ELR (cell line): ENCODE measurements around the gene ZNF776.
"Not testable (repeated sequence)": the region's sequence is repeated elsewhere in the genome, so short reads cannot be mapped to it uniquely, and the experiment has no call there.

Experiments used
- DNase-seq: peaks from one replicate; pipeline ENCODE4 v3.0.0-alpha.2; 2015; ENCODE audit warnings: low read depth

ZNF776 gene

GRCh38 chr19:57778336-57778735 lies 31.7 kb downstream of the ZNF776 start:
- DNase-seq: no peak

- no peak for DNase-seq
These were observed 32.7 kb downstream of the ZNF776 start for GRCh38 chr19:57779220-57779845.

GRCh38 chr19:57786286-57786685 lies 39.7 kb downstream of the ZNF776 start:
- no peak for DNase-seq

- DNase-seq: no peak
These were observed 40.3 kb downstream of the ZNF776 start for GRCh38 chr19:57786906-57787305.

GRCh38 chr19:57788114-57788692 lies 41.6 kb downstream of the ZNF776 start:
- no peak for DNase-seq

GRCh38 chr19:57789288-57789687 lies 42.7 kb downstream of the ZNF776 start:
- DNase-seq: no peak

GRCh38 chr19:57796580-57796979 lies 50.0 kb downstream of the ZNF776 start:
- not testable (repeated sequence) for DNase-seq

GRCh38 chr19:57800696-57801095 lies 54.1 kb downstream of the ZNF776 start:
- no peak for DNase-seq

GRCh38 chr19:57802269-57802668 lies 55.7 kb downstream of the ZNF776 start:
- DNase-seq: no peak

- DNase-seq: no peak
These were observed 56.6 kb downstream of the ZNF776 start for GRCh38 chr19:57803265-57803593.

GRCh38 chr19:57803594-57804325 lies 57.1 kb downstream of the ZNF776 start:
- peak; percentile 93 for DNase-seq

GRCh38 chr19:57807541-57807940 lies 60.9 kb downstream of the ZNF776 start:
- DNase-seq: no peak
